HG02642 (cell line): ENCODE data around the gene MPC1.
A peak's percentile ranks its signal among the peaks of the same experiment; 100 is the strongest.

ENCODE experiments used
- ATAC-seq: cut with Tn5 transposase; IDR thresholded peaks from one replicate; pipeline ENCODE4 v1.9.1; 2021; ENCODE audit warnings: mild to moderate bottlenecking; ENCODE audit not compliant: unreplicated experiment, poor library complexity

Gene MPC1

DNA sequence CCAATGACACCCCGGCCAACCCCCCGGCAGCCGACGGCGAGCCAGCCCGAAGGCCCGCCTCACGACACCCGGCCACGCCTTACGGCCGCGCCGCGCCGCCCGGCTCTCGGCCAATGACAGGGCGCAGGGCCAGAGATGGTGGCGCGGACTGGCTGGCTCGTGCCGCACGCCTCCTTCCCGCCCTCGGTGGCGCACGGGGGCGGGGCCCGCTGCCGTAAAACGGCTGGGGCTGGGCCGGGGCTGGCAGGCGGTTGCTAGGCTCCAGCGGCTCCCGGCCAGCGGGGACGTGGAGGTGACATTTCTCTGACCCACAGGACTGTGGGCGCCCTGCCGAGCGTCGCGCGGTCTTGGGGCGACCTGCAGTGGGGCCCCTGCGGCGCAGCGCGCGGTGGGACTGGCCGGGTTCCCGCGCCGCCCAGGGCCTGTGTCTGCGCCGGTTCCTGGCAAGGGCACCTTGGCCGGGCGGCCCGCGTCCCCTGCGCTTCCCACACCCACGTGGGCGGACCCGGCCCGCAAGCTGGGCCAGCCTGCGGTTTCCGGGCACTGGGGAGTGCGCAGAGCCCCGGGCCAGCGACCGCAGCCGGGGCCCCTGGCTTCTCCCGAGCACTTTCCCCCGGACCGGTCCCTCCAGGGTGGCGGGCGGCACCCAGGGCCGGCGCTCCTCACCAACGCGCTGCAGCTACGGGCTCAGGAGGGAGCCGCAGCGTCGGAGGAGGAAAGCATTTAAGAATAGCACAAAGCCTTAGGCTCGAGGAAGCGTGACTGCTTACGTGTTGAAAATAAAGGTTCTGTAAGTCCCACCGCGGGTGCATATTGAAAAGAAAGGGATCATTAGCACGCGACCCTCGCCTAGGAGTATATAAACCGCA, at the start of gene MPC1:
Gene MPC1 (minus strand): TSS at position 8 of the 869 bp plus-strand sequence. CDS start 64 bp downstream, outside the sequence.
- peak; percentile 89 for ATAC-seq

DNA sequence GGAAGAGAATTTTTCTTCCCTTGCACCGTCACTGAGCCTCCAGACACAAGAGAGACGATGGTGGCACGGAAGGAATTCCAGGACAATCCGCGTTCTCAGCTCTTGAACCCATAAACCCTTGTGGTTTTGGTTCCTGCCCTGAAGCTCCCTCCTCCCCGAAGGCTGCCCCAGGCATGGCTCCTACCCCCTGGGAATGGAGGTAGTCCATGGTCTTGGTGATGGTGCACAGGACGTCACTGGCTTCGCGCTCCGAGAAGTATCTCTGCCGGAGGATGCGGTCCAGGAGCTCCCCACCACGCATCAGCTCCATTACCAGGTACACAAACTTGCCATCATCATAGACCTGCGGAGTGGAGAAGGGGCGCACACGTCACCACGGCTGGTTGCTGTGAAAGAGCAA, 47.5 kb upstream of the MPC1 start:
- ATAC-seq: no peak

DNA sequence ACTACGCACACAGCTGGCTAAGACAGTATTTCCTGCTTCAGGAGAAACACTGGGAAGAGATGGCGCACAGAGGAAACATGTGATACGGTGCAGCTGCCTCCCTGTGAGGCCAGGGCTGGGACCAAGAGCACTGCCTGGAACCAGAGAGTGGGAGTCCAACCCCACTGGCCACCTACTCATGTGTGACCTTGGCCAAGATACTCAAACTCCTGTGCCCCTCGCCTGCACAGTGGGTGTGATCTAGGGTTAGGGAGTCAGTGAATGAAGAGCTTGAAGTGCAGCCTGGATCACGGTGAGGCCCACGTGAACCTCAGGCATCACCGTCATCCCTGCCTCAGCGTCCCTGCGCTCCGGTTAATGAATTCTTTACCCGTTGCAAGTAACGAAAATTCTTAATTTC, 41.7 kb upstream of the MPC1 start:
- ATAC-seq: no peak

DNA sequence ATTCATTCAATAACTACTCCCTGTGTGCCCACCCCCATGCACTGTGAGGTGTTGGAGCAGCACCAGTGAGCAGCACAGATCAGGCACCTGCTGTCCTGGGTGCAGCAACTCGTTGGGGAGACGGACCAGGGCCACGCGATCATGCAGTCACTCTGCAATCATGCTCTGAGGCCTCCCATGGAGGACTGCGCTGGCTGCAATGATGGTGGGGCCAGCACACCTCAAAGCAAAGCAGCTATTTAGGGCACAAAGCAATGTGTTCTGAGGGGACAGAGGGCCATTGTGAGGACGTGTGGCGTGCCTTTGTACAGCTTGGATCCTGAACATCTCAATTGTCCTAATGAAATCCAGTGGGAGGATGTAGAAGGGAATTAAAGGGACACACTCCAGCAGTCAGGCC, 41.0 kb upstream of the MPC1 start:
- no peak for ATAC-seq

DNA sequence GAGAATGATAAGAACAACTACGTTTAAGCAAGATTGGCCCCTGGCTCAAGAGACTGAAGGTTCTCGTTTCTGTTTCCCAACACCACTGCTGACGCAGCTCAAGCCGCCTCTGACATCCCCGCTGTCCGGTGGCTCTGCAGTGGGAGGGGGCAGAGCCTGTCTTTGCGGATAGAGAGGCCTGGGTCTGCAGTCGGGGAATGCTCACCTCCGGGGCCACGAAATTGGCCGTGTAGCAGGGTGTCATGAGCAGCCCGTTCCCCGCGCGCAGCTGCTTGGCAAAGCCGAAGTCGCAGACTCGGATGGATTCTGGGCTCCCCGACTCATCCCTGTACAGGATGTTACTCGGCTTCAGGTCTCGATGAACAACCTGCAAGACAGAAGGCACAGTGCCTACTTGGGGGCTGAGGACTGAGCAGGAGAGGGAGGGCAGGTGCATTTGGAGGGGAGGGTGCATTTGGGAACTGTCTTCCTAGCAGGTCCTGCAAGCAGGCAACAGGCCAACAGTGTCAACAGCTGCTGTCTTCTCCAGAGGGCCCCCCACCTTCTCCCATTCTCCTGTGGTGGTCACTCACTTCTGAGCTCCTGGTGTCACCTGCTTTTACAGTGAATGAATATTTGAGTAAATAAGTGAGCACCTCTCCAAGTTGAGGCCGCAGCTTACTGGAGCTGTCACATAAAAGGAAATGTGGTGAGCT, 40.5 kb upstream of the MPC1 start:
- no peak for ATAC-seq

DNA sequence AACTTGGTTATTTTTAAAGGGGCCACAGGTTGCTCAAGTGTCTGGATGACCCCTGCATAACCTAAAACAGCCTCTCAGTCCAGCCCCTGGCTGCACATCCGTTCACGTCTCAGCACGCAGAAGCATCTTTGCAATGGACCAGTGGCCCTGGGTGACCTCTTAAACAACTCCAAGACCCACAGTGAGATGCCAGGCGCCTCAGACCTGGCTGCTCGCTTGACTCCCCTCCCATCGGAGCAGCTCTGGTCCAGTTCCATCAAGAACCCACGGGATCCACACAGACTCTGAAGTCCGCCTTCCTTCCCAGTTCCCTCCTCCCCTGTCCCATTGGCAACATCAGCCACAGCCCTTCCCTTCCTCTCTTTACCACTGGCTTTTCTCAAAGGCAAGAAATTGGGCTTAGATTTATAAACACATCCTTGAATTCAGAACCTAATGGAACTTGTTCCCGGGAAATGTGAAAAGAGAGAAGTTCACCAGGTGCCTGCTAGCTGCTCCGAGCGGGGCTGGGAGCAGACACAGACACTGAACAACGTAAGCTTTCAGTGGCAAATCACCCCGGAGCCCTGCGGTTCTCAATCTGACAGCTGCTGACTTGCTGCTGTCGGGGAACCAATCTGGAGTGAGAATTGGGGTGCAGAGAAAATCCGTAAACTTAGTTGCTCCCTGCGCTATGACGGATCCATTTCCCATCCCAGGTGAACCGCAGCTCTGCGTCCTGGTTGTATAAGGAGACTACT, 39.6 kb upstream of the MPC1 start:
- ATAC-seq: no peak

DNA sequence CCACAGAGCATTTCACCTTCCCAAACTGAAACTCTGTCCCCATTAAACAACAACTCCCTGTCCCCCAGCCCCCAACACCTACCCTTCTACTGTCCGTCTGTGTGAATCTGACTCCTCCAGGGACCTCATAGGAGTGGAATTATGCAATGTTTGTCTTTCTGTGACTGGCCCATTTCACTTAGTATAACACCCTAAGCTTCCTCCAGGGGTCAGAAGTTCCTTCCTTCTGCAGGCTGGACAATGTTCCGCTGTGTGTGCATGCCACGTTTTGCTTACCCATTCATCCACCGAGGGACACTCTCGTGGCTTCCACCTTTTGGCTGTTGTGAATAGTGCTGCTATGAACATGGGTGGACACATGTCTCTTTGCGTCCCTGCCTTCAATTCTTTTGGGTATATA, 37.6 kb upstream of the MPC1 start:
- no peak for ATAC-seq

DNA sequence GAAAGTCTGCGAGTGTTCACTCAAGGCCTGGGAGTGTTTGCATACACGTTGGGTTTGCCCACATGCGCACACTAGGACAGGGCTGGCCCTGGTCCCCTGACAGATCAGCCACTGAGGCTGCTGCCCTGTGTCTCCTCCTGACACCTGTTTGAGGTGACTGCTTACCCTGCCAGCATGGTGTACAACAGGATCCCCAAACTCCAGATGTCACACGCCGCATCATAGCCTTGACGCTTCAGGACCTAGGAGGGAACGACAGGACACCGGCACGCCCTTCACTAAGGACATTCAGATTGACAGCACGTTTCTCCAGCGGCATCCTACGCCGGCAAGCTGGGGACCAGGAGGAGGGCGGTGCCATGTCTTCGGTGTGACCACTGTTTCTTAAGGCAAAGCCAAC, 37.0 kb upstream of the MPC1 start:
- peak; percentile 22 for ATAC-seq

DNA sequence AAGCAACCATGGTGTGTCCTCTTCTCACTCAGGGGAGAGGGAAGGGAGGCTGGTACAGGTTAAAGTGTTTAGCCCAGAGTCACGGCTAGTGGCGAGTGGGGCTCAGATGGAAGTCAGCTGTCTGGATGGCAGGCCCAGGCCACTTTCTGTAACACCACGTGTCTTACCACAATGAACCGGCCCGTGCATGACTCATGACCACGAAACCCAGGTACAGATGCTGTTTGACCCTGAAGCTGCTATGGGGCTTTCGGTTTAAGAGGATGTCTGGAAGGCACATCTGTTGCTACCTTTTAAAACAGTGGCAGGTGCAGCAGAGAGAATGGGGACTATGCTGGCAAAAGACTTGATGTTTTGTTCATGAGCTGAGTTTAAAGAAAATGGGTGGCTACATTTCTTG, 36.5 kb upstream of the MPC1 start:
- ATAC-seq: peak; percentile 94

DNA sequence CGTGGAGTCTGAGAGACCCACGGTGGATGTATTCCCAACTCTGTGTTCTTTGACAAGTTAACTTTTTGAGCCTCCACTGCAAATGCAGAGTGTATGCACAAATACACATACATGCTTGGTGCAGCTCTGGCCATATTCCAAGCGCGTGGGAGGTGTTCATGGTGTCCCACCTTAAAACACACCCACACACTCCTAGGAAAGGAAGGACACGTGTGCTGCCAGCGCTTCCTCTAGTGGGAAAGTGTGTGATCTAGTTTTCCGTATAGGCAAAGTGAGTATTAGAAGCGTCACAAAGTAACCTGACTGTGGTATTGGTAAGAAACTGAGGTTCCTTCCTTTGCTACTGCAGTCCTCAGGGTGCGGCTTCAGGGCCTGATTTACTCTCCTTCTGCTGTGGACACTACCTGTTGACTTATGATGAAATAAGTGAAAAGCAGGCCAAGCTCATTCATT, 36.0 kb upstream of the MPC1 start:
- no peak for ATAC-seq

DNA sequence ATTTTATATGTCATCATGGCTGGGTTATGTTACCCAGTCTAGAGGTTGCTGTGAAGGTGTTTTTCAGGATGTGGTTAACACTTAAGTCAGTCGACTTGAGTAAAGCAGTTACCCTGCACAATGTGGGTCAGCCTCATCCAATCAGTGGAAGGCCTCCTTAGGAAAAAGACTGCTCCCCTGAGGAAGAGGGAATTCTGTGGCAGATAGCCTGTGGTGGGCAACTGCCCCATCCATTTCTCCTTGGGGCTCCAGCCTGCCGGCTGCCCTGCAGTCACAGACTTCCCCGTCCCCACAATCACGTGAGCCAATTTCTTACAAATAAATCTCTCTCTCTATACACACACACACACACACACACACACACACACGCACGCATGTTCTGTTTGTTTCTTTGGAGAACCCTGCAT, 34.5 kb upstream of the MPC1 start:
- ATAC-seq: no peak

DNA sequence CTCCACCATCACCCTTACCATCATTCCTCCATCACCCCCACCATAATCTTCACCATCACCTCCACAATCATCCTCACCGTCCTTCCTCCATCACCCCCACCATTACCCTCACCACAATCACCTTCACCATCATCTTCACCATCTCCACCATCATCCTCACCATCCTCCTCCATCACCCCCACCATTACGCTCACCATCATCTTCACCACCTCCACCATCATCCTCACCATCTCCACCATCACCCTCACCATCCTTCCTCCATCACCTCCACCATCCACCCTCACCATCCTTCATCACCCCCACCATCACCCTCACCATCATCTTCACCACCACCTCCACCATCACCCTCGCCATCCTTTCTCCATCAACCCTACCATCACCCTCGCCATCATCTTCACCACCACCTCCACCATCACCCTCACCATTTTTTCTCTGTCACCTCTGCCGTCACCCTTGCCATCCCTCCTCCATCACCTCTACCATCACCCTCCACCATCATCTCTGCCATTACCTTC, 33.1 kb upstream of the MPC1 start:
- no peak for ATAC-seq

DNA sequence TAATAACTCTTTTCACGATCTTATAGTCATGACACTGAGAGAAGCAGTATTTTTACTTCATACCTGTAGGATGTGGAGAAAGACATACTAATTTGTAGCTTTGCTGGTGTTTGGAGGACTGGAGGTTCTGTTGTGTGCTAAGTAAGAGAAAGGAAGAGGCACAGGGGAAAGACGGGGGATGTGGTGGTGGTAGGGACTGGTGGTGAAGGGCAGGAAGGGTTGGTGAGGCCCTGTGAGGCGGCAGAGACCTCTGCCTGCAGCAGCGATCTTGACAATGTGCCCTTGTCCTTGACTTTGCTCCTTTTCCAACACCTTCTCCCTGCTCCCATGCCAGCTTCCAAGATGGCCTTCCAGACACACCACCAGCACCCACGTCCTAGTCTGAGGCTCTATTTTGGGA, 32.6 kb upstream of the MPC1 start:
- ATAC-seq: no peak

DNA sequence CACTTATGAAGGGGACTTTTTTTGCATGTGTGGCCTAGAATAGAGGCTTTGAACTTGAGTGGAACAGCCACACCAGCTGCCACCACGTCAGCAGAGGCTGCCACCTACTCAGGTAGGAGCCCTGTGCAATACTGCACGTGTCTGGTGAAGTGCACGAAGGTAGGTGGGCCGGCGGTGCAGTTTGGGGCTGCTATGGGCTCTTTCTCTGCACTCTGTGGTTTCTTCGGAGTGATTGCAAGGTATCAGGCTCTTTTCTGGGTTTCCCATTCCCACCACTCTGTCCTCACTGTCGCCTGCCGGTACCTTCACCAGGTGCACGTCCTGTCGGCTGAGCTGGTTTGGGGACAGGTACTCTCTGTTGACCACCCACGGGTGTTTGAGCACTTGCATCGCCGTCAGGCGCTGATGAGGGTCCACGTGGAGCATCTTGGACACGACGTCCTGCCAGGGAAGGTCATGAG, 30.8 kb upstream of the MPC1 start:
- ATAC-seq: no peak

DNA sequence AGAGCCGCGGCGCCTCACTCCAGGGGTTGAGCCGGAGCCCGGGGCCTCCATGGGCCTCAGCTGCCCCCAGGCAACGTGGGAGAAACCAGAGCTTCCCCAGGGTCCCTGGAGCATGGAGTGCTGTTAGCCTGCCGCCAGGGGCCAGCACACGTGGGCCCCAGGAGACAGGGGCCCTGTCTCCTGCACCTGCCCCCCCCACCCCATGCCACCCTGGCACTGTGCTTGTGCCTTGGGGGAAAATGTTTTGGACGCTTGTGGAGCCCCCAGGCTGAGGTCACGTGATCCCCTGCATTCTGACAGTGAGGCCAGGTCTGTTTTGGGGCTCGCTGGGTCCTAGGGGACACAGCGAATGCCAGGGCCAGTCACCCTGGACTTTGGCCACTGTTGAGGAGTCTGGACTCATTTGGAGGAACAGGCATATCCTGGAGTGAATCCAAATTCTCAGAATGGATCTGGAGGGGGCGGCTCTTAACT, 30.2 kb upstream of the MPC1 start:
- no peak for ATAC-seq

DNA sequence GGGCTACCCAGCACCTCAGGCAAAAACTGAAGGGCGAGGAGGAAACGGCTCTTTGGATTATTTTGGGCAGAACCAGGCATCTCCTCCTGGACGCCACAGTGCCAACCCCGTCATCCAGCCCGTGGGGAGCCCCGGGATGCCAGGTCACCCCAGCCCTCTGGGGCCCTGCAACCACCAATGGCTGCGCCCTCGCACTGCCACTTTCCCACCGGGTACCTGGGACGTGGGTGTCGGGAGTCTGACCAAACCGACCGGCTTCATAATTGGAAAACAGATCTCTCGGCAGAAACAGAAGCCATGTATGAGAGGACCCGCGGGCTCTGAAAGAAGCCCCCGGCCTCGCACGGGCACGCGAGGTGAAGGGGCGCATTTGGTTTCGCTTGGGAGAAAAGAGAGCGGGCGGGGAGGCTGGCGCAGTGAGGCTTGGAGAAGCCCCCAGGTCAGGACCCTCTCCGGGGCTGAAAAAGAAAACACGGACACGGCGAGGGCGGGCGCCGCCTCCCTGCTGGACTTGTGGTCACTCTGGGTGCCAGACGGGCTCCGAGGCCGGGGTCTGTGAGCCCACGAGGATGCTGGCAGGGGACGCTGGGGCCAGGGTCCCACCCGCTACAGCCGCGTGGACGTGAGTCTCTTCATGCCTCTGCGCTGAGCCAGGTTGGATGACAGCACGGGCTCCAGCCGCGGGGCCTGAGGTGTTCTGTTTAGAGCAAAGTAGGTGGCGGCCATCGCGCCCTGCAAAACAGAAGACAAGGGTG, 29.6 kb upstream of the MPC1 start:
- no peak for ATAC-seq

DNA sequence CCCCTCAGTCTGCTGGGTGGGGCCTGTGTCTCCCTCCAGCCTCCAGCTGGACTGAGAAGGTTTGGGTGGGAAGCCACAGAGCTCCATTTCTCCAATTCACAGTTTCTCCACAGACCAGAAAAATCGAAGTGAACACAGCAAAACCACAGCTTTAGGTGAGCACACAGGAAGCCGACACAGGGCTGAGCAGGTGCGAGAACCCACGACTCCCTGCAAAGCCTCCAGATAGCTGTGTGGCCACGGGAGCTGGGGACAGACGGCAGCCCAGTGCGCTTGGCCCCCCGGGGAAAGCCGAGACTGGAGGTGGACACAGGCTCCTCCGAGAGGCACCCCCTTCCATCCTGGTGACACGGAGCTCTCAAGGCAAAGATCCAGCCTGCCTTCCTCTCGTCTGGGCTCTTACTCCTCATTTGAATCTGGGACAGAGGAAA, 29.0 kb upstream of the MPC1 start:
- no peak for ATAC-seq

DNA sequence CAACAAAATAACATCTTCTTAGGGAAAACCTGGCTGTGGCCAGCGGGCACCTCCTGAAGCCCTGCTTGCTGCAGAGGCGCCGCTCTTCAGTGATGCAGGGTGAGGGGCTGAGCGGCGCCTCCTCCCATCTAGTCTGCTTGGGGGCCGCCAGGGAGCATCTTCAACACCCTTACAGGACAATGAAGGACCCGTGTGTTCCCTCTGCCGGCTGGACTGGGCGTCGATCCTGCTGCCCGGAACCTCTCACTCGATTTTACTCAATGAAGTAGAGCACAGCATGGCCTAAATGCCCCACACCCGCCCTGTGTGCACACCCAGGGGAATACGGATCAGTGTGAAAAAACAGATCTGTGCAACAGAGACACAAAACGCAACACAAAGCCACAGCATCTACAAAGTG, 28.5 kb upstream of the MPC1 start:
- no peak for ATAC-seq

DNA sequence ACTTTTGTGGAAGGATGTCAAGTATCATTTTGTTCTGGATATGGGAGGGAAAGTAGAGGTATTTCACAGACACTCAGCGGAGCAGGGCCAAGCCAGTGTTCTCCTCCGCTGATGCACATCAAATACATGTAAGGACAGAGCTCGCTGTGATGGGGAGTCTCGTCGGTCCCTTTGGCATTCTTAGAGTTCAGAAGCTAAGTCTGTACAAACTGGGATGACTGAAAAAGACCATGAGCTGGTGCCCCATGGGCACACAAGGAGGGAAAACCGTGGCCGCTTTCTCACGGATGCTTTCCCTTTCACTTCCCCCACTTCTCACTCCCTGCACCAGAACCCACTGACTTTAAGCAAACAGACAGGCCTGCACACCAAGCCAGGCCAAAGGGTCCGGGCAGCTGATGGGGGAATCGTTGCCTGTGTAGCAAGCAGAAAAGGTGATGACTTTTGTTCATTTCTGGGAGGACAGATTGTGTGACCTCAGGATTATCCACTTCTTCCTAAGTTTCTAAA, 27.7 kb upstream of the MPC1 start:
- ATAC-seq: no peak
